Measurements from ENCODE around the gene ATP2A3.

- TF ChIP-seq POLR2A (IDR thresholded peaks at IDR 0.05), result no peak
- TF ChIP-seq, protein P1, sequence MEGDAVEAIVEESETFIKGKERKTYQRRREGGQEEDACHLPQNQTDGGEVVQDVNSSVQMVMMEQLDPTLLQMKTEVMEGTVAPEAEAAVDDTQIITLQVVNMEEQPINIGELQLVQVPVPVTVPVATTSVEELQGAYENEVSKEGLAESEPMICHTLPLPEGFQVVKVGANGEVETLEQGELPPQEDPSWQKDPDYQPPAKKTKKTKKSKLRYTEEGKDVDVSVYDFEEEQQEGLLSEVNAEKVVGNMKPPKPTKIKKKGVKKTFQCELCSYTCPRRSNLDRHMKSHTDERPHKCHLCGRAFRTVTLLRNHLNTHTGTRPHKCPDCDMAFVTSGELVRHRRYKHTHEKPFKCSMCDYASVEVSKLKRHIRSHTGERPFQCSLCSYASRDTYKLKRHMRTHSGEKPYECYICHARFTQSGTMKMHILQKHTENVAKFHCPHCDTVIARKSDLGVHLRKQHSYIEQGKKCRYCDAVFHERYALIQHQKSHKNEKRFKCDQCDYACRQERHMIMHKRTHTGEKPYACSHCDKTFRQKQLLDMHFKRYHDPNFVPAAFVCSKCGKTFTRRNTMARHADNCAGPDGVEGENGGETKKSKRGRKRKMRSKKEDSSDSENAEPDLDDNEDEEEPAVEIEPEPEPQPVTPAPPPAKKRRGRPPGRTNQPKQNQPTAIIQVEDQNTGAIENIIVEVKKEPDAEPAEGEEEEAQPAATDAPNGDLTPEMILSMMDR (IDR thresholded peaks at IDR 0.05), result no peak
Observed at GRCh38 chr17:3875317-3875716, 88.9 kb downstream of the ATP2A3 start.
